Frontal cortex (tissue), 4 donors: ENCODE data around the gene TRA2B. TPM values are rescaled to one million over a fixed set of nuclear protein-coding genes. Genes with fewer than 3 reads are reported as not detected.

Experiments
- DNase-seq, 2 donors: peaks; one replicate each; pipeline ENCODE4 v3.0.0; 2012; ENCODE audit warnings: low spot score in 2 of 2
- FAIRE-seq: peaks from 2 replicates; lab custom pipeline; 2012; peaks lifted over from hg19 to GRCh38; lab: Jason Lieb, UNC
- total RNA-seq: library from RNA; depleted of rRNA; stranded (reverse); fragments of >200 nt; gene quantifications from one replicate; pipeline ENCODE4 v1.2.3, GENCODE V29; 2014
- donor health status: control.
- donor health status: control.
- donor health status: control.

TRA2B gene
- total RNA-seq, 1 donor from 2014 or later = 163 TPM

DNA sequence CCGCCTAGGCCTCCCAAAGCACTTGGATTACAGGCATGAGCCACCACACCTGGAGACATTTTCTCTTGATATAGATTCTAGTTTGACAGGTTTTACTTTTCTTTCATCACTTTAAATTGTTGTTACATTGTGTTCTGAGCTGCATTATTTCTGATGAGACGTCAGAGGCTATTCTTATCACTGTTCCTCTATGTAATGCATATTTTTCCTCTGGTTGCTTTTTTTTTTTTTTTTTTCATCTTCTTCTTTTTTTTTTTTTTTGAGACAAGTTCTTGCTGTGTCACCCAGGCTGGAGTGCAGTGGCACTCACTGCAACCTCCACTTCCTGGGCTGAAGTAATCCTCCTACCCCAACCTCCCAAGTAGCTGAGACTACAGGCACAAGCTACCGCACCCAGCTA lies 41.2 kb downstream of the TRA2B start:
- FAIRE-seq = no peak

DNA sequence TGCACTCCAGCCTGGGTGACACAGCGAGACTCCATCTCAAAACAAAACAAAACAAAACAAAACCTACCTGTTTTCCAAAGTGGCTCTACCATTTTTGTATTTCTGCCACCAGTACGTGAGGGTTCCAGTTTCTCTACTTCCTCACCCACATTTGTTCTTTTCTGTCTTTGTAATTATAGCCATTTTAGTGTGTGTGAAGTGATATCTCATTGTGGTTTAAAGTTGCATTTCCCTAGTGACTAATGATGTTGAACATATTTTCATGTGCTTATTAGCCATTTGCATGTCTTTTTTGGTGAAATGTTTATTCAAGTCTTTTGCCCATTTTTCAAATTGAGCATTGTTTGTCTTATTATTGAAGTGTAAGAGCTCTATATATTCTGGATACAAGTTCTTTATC lies 50.7 kb downstream of the TRA2B start:
- DNase-seq (no peak), FAIRE-seq (no peak)

More for the DNA sequence above, 41.2 kb downstream of the TRA2B start:
- DNase-seq = no peak

DNA sequence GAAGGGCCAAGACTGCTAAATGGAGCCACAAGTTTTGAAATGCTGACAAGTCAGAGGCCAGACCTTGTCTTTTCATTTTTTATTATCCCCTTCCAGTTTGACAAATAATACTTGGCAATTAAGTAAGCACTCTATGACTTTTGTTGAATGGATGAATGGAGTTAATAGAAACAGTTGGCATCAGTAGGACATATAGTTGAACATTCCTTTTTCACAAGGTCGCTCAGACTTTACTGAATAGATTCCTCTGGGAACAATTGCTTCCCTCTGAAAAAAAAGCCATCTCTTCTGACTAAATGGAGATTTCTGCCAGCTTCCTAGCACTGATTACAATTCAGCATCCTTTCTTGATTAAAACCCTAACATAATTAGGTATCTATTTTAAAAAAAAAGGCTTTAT lies 53.2 kb downstream of the TRA2B start:
- FAIRE-seq = no peak
- no peak for DNase-seq

DNA sequence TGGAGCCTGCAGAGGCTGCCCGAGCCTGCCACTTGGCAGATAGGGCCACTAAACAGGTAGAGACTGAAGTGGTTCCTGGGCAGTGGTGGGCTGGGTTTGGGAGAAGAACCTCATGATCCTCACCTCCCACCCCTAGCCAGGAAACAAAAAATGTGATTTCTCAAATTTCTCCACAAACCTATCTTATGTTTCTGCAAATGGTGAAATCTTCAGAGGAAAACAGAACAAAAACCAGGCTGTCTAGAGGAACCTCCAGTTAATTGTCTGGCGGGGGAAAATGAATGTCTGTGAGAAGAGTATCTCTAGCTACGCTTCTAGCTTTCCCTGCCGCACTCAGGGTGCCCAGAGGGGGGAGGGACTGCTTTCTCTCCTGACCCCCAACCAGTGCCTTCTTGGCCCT lies 55.9 kb downstream of the TRA2B start:
- no peak for DNase-seq
- no peak for FAIRE-seq

DNA sequence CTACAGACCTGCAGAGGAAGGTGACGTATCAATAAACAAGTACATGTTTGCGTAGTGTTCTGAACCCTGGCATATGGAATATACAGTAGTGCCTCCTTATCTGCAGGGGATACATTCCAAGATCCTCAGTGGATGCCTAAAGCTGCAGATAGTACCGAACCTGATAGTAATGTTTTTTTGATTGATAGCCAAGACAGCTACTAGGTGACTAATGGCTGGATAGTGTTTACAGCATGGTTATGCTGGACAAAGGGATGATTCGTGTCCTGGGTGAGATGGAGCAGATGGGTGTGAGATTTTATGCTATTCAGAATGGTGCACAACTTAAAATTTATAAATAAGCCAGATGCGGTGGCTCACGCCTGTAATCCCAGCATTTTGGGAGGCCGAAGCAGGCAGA lies 57.2 kb downstream of the TRA2B start:
- DNase-seq (no peak), FAIRE-seq (no peak)

DNA sequence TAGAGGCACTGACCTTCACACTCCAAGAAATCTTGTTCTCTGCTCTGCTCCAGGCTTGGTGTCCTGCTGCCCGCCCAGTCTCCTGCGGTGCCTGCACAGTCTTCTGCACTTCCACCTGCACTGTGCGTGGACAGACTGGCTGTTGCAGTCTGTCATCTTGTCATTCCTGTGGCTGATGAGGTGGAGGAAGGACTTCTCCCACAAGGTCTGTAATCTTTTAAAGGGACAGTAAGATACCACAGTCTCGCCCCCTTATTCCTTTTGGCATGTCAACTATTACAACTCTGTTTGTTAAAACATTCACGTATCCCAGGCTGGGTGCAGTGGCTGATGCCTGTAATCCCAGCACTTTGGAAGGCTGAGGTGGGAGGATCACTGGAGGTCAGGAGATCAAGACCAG lies 58.9 kb downstream of the TRA2B start:
- FAIRE-seq = no peak
- no peak for DNase-seq

DNA sequence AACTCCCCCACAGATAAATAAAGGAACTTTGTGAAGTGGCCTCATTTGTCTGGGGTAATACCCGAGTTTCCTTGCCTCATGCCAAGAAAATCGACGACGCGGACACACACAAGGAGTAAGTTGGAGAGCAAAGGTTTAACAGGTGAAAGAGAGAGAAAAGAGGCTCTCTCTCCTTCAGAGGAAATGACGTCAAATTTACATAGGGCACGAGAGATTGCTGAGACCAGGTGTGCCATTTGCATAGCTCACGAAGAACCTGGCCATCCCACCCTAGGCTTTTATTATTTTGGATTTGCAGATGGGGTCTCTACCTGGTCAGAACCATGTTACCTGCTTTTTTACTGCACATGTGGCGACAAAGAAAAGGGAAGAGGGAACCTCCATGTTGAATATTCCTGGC lies 63.7 kb downstream of the TRA2B start:
- FAIRE-seq (no peak), DNase-seq (no peak)

DNA sequence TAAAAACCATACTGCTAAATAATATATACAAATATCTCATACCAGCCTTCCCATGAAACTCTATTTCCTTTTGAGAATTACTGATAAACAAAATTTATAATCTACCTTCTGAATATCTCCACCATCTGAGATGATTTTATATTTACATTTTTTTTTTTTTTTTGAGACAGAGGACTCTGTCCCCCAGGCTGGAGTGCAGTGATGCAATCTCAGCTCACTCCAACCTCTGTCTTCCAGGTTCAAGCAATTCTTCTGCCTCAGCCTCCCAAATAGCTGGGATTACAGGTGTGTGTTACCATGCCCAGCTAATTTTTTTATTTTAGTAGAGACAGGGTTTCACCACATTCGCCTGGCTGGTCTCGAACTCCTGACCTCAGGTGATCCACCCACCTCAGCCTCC lies 70.2 kb downstream of the TRA2B start:
- FAIRE-seq (no peak), DNase-seq (no peak)

DNA sequence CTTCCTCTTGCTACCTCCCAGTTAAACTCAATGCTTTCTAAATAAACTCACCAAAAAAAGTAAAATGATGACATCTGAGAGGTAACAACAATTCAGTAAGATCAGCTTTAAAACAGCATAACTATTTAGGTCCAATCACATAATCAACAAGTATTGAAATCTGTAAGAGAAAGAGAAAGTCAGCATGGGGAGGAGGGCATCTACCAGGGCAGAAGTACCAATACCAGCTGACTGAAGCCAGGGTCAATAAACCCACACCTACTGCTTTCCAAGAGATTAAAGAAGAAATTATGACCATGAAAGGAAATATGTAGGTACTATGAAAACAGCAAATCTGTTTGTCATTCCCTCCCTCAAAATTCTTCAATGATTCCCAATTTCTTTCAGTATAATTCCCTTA lies 70.8 kb downstream of the TRA2B start:
- FAIRE-seq = no peak
- no peak for DNase-seq

DNA sequence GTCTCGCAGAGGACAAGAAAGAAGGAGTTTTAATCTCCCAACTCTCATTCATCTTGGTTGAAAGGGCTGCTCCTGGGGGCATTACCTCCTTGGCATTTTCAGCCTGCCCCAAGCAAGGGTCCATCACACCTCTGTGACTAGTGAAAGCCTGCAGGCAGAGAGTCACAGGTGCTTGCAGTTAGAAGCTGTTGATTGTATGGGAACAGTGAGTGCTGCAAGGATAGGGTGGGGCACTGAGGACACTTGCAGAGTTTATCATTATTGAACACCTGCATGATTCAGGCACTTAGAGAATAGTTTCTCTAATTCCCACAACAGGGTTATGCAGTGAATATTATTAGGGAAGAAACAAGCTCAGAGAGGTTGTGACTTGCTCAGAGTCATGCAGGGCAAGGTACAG lies 71.3 kb downstream of the TRA2B start:
- FAIRE-seq (no peak), DNase-seq (no peak)

Other genes starting within 250 kb of the TRA2B start
- gene IGF2BP2, start 113.0 kb downstream of the TRA2B start, total RNA-seq = 20.0 TPM
- 25.7 TPM for gene ETV5, start 171.1 kb upstream of the TRA2B start, total RNA-seq